Muscle layer of colon (tissue), 2 donors: ENCODE data around the gene RPGRIP1L.

Experiments
- H3K27ac ChIP-seq: one replicate; pipeline ENCODE4 v1.7.0; 2013; ENCODE audit warnings: low read depth, mild to moderate bottlenecking, low read length, moderate library complexity
- H3K27me3 ChIP-seq, 2 donors: one replicate each; pipeline ENCODE4 v1.7.0; 2013; ENCODE audit warnings: low read length in 2 of 2, mild to moderate bottlenecking in 2 of 2; ENCODE audit not compliant: insufficient read depth in 2 of 2, control insufficient read depth in 1 of 2
- H3K36me3 ChIP-seq: one replicate; pipeline ENCODE4 v1.7.0; 2013; ENCODE audit warnings: mild to moderate bottlenecking, low read length; ENCODE audit not compliant: insufficient read depth
- H3K4me1 ChIP-seq: one replicate; pipeline ENCODE4 v1.7.0; 2013; ENCODE audit warnings: mild to moderate bottlenecking, low read length; ENCODE audit not compliant: insufficient read depth
- H3K4me3 ChIP-seq, 2 donors: one replicate each; pipeline ENCODE4 v1.7.0; 2013; ENCODE audit warnings: low read length in 2 of 2, low read depth in 1 of 2, mild to moderate bottlenecking in 1 of 2, moderate library complexity in 1 of 2
- H3K9ac ChIP-seq: one replicate; pipeline ENCODE4 v1.7.0; 2013; ENCODE audit warnings: low read length
- H3K9me3 ChIP-seq: one replicate; pipeline ENCODE4 v1.7.0; 2013; ENCODE audit warnings: mild to moderate bottlenecking, low read length
- donor health status: abdominal sarcoma.
- donor health status: Adenocarcinoma of cecum.

RPGRIP1L gene

GRCh38 chr16:53681354-53681753 lies 22.3 kb downstream of the RPGRIP1L start:
- Histone ChIP-seq H3K9me3 (no peaks in the 10 kb centered on the region), H3K4me3 (no peak overlapping the region), H3K27ac (no peak overlapping the region), H3K9ac (no peak overlapping the region), H3K4me1 (no peaks in the 10 kb centered on the region), H3K36me3 (no peaks in the 10 kb centered on the region), H3K27me3 (no peaks in the 10 kb centered on the region)

GRCh38 chr16:53680756-53681155 lies 22.9 kb downstream of the RPGRIP1L start:
- Histone ChIP-seq H3K9me3 (no peaks in the 10 kb centered on the region), H3K4me3 (no peak overlapping the region), H3K27me3 (no peaks in the 10 kb centered on the region), H3K36me3 (no peaks in the 10 kb centered on the region), H3K27ac (no peak overlapping the region), H3K9ac (no peak overlapping the region), H3K4me1 (no peaks in the 10 kb centered on the region)

- H3K4me1 ChIP-seq, result no peaks in the 10 kb centered on the region
- no peak overlapping the region for H3K4me3 ChIP-seq
- H3K27me3 ChIP-seq, result no peaks in the 10 kb centered on the region
- H3K27ac ChIP-seq, result no peak overlapping the region
- no peaks in the 10 kb centered on the region for H3K9me3 ChIP-seq
- no peaks in the 10 kb centered on the region for H3K36me3 ChIP-seq
- no peak overlapping the region for H3K9ac ChIP-seq
Observed at GRCh38 chr16:53678756-53679343, 24.8 kb downstream of the RPGRIP1L start.

- Histone ChIP-seq H3K27ac (no peak overlapping the region), H3K4me3 (no peak overlapping the region), H3K36me3 (no peaks in the 10 kb centered on the region), H3K27me3 (no peaks in the 10 kb centered on the region), H3K9ac (no peak overlapping the region), H3K9me3 (no peaks in the 10 kb centered on the region), H3K4me1 (no peaks in the 10 kb centered on the region)
Observed at GRCh38 chr16:53678155-53678554, 25.5 kb downstream of the RPGRIP1L start.

GRCh38 chr16:53673189-53673588 lies 30.5 kb downstream of the RPGRIP1L start:
- H3K27ac ChIP-seq, result no peak overlapping the region
- H3K4me1 ChIP-seq, result no peaks in the 10 kb centered on the region
- H3K9ac ChIP-seq, result no peak overlapping the region
- H3K4me3 ChIP-seq, result no peak overlapping the region
- no peaks in the 10 kb centered on the region for H3K9me3 ChIP-seq
- no peaks in the 10 kb centered on the region for H3K36me3 ChIP-seq
- no peaks in the 10 kb centered on the region for H3K27me3 ChIP-seq

GRCh38 chr16:53672461-53672860 lies 31.2 kb downstream of the RPGRIP1L start:
- Histone ChIP-seq H3K9me3 (no peaks in the 10 kb centered on the region), H3K4me3 (no peak overlapping the region), H3K36me3 (no peaks in the 10 kb centered on the region), H3K4me1 (no peaks in the 10 kb centered on the region), H3K27me3 (no peaks in the 10 kb centered on the region), H3K9ac (no peak overlapping the region), H3K27ac (no peak overlapping the region)

GRCh38 chr16:53668869-53669268 lies 34.8 kb downstream of the RPGRIP1L start:
- H3K9ac ChIP-seq, result no peak overlapping the region
- no peaks in the 10 kb centered on the region for H3K9me3 ChIP-seq
- H3K36me3 ChIP-seq, result no peaks in the 10 kb centered on the region
- H3K27me3 ChIP-seq, result no peaks in the 10 kb centered on the region
- H3K4me1 ChIP-seq, result no peaks in the 10 kb centered on the region
- H3K4me3 ChIP-seq, result no peak overlapping the region
- H3K27ac ChIP-seq, result no peak overlapping the region

- no peaks in the 10 kb centered on the region for H3K36me3 ChIP-seq
- no peak overlapping the region for H3K27ac ChIP-seq
- no peak overlapping the region for H3K9ac ChIP-seq
- H3K9me3 ChIP-seq, result no peaks in the 10 kb centered on the region
- no peaks in the 10 kb centered on the region for H3K4me1 ChIP-seq
- H3K4me3 ChIP-seq, result no peak overlapping the region
- no peaks in the 10 kb centered on the region for H3K27me3 ChIP-seq
Observed at GRCh38 chr16:53666786-53667415, 36.8 kb downstream of the RPGRIP1L start.

GRCh38 chr16:53664724-53665345 lies 38.8 kb downstream of the RPGRIP1L start:
- Histone ChIP-seq H3K9me3 (no peaks in the 10 kb centered on the region), H3K4me3 (no peak overlapping the region), H3K27me3 (no peaks in the 10 kb centered on the region), H3K4me1 (no peaks in the 10 kb centered on the region), H3K27ac (no peak overlapping the region), H3K9ac (no peak overlapping the region), H3K36me3 (no peaks in the 10 kb centered on the region)

- Histone ChIP-seq H3K4me3 (no peak overlapping the region), H3K36me3 (no peaks in the 10 kb centered on the region), H3K9ac (no peak overlapping the region), H3K27ac (no peak overlapping the region), H3K27me3 (no peaks in the 10 kb centered on the region), H3K4me1 (no peaks in the 10 kb centered on the region), H3K9me3 (no peaks in the 10 kb centered on the region)
Observed at GRCh38 chr16:53662072-53662471, 41.6 kb downstream of the RPGRIP1L start.

GRCh38 chr16:53654946-53655345 lies 48.7 kb downstream of the RPGRIP1L start:
- Histone ChIP-seq H3K9me3 (no peaks in the 10 kb centered on the region), H3K4me3 (no peak overlapping the region), H3K27me3 (no peaks in the 10 kb centered on the region), H3K9ac (no peak overlapping the region), H3K4me1 (no peaks in the 10 kb centered on the region), H3K36me3 (peaks cover 9% of the 10 kb centered on the region), H3K27ac (no peak overlapping the region)

GRCh38 chr16:53651357-53651756 lies 52.3 kb downstream of the RPGRIP1L start:
- Histone ChIP-seq H3K4me1 (no peaks in the 10 kb centered on the region), H3K27me3 (no peaks in the 10 kb centered on the region), H3K27ac (no peak overlapping the region), H3K9ac (no peak overlapping the region), H3K4me3 (no peak overlapping the region), H3K9me3 (no peaks in the 10 kb centered on the region), H3K36me3 (peaks cover 9% of the 10 kb centered on the region)
